NOMO-1 treated with dmso at 0.1 percent for 144 hours (cell line): ENCODE measurements around the gene CCR5AS.
"Not testable (repeated sequence)": the region's sequence is repeated elsewhere in the genome, so short reads cannot be mapped to it uniquely, and the experiment has no call there.

Source experiments
- DNase-seq: peaks from one replicate; lab custom pipeline; 2025; ENCODE audit not compliant: unreplicated experiment; lab: John Stamatoyannopoulos, UW

Gene CCR5AS

DNA sequence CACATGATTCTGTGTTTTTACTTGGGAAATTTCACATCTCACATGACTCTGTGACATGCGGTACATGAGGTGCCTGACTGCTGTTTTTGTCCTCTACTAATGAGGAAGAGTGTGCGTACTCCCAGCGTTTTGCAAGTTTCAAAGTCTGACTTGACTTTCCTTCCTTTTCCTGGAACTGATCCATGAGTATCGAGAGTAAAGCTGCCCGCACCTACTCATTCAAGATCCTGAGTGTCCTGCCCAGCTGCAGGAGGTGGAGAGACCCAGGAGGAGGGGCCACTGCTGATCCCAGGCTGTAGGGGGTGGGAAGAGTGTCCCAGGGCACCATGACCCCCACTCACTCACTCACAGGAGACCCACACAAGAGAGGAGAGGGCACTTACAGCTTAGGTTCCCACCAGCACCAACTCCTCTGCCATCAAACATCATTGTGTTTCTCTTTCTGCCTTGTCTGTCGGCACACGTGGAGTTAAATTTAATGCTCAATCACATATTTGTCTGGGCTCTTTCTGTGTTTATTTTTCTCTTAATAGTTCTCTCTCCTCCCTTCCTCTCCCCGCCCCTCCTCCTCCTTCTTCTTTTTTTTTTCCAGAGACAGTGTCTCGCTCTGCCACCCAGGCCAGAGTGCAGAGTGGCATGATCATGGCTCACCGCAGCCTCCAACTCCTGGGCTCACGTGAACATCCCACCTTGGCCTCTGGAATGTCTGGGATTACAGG is 1.4 kb downstream of the CCR5AS start:
- DNase-seq = no peak

DNA sequence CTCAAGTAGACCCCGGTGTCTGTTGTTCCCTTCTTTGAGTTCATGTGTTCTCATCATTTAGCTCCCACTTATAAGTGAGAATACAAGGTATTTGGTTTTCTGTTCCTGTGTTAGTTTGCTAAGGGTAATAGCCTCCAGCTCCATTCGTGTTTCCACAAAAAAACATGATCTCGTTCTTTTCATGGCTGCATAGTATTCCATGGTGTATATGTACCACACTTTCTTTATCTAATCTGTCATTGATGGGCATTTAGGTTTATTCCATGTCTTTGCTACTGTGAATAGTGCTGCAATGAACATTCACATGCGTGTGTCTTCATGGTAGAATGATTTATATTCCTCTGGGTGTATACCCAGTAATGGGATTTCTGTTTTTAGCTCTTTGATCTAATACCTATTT is 4.0 kb downstream of the CCR5AS start:
- DNase-seq = not testable (repeated sequence)

DNA sequence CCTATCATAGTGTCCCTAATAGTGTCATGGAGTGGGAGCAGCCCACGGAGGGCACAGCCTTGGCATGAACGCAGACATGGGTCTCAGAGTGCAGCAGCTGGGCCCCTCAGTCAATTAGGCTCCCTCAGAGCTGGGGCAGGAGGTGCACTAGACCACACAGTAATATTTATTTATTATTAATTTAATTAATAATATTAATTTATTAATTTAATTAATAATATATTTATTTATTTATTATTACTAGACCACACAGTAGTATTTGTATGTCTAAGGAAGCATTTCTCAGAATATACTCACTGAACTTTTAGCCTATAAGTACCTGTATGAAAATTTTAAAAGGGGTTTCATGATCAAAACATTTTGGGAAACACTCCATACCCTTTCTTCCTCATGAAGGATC is 5.3 kb downstream of the CCR5AS start:
- DNase-seq = no peak

DNA sequence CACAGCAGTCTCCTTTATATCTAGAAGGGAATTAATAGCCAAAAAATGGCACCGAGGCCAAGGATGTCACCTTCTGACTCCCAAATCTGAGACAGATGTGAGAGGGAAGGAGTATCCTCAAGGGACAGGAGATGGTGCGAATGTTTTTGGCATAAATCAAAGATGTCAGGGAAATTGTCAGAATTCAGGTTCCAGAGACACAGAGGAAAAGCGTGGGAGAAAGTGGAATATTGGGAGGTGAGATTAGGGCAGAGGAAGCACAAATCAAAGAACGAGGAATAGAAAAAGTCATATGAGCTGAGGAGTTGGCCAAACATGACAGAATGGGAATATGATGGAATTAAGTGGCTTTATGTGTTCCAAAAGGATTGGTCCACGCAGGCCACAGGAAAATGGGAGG is 6.0 kb downstream of the CCR5AS start:
- DNase-seq = no peak

DNA sequence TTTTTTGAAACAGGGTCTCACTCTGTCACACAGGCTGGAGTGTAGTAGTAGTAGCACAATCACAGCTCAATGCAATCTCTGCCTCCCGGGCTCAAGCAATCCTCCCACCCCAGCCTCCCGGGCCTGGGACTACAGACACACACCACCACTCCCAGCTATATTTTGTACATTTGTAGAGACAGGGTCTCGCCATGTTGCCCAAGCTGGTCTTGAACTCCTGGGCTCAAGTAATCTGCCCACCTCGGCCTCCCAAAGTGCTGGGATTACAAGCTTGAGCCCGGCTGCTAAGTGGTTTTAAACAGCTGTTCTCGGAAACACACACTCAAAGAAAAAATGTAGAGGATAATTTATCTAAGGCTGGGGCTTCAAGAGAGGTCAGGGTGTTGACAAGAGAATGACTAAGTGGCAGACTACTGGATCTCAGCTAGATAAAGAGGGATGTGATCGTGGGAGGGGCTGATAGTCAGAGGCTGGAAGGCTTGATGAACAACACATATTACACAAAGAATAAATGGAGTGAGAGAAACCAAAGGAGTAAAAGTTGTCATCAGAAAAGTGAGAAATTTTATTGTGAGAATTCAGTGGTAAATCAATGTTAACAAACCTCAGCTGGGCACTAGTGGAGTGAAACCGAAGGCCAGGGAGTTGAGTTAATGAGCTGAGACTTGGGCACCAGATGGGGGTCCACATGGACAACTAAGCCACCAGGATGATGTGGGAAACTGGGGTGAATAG is 6.7 kb downstream of the CCR5AS start:
- DNase-seq = no peak

DNA sequence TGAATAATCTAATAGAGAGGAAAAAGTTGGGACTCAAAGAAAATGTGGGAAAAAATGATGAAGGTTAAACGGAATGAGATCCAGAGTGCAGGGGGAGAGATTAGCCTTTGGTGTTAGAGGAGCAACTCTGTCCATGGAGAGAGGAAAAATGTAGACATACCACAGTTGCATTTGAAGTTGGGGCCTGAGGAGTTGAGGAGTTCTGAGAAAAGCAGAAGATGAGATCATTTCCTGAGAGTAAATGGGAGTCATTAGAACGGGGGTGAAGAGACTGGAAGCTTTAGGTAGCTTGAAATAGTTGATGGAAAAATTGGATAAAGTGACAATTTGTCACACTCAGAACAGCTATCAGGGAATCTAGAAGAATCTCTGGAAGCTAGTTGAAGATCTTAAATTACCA is 7.3 kb downstream of the CCR5AS start:
- DNase-seq = no peak

DNA sequence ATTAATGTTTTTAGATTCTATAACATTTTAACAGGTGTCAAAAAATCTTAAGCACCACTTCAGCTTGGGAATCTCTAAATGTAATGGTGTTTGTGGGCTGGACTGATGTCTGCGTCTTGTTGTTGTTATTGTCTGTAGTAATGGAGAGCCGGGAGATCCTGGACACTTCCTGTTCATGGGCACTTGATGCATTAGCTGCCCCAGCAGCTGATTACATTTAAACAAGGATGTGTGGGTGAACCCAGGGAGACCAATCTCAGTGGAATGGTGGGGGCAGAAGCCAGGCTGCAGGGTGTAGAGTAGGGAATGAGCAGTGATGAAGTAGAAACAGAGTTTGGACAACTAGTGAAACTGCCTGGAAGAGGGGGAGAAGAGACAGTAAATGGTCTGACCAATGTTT is 7.8 kb downstream of the CCR5AS start:
- DNase-seq = no peak

DNA sequence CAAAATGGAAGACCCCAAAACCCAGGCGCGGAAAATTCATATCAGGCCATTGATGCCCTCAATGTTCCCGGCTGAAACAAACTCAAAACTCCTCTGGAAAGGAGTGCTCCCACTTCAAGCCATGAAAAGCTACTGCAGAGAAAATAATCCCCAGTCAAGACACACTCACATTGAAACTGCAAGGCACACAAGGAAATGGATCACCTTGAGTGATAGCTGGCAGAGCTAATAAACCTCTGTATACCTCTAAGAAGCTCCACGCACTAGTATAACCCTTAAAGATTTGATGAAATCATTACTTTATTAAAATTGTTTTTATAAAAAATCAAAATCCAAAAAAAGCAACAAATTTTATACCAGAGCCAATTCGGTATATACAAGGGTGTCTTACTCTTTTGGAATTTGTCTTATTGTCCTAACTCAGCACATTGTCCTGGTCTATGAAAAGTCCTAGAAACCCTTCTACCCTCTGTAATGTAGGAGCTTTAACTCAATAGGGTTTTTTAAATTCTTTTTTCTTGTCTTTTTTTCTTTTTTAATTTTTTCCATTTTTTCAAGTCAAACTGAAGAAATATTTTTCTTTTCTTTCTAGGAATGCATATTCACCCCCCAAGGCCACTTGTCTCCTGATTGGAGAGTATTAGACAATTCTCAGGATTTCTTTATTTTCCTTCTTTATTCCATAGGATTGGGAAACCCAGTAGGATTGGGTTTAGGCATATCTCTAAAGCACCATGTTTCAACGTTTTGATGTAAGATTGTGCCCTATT is 8.5 kb downstream of the CCR5AS start:
- DNase-seq = no peak

DNA sequence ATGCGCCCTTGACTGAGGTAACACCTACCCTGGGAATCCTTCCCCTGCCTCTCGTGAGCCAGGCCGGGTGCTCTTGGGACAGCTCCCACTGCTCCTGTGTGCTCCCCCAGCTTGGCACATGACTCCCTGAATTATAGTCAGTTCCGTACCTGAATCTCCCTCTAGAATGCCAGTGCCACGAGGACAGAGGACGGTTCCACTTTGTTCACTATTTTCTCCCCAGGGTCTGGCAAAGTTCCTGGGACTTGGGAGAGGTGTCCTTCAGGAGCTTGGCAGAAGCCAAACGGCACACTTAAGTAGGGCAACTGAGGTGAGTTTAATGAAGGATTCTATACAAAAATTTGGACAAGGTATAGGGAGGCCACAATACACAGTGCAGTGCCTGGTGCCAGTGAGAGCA is 9.8 kb downstream of the CCR5AS start:
- DNase-seq = no peak

DNA sequence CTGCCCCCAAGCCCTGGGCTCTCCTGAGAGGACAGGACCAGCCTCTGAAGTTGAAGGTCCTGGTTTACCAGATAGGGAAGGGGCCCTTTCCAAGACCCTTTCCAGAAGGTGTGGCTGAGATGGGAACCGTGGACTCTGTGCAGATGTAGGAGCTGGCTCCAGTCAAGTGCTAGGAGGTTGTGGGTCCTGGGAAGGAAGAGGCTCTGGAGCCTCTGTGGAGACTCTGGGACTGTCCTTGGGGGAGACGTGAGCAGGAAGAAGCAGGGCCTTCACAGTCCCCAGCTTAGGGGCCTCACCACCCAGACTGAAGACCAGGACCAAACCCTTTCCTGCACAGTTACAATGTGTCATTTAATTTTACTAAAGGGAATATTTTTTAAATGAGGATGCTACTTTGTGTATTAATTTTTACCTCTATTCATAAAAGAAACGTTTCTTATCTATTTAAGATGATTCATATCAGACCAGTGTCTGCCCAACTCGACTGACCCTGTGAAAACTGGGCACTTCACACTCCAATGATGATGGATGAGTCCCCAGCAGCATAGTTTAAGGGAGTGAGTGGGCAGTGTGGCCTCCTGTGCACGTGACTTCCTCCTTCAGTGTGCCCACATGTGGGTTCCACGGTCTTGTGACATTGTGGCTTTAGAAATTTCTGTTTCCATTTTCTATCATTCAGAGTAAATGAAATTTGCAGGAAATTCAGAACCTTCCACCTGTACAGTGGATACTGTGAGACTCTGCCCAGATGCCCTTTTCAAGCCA is 10.9 kb downstream of the CCR5AS start:
- peak; percentile 19 for DNase-seq

DNA sequence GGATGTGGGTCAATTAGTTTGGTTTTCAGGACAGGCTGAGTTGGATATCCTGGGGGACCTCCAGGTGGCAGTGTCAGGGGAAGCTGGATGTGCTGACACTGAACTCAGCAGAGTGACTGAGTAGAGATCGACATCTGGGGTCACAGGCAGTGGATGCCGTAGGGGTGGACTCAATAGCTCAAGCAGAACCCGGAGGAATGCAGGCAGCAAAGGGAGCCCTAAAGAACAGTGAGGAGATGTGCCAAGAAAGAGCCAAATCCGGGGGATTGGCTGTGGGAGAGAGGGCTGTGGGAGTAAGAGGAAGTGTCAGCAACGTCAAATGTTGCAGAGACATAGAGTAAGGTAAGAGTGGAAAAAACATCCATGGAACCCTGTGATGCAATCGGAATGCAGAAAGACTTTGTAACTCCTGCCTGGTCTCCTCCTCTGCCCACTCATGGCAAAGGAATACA is 11.6 kb downstream of the CCR5AS start:
- no peak for DNase-seq

DNA sequence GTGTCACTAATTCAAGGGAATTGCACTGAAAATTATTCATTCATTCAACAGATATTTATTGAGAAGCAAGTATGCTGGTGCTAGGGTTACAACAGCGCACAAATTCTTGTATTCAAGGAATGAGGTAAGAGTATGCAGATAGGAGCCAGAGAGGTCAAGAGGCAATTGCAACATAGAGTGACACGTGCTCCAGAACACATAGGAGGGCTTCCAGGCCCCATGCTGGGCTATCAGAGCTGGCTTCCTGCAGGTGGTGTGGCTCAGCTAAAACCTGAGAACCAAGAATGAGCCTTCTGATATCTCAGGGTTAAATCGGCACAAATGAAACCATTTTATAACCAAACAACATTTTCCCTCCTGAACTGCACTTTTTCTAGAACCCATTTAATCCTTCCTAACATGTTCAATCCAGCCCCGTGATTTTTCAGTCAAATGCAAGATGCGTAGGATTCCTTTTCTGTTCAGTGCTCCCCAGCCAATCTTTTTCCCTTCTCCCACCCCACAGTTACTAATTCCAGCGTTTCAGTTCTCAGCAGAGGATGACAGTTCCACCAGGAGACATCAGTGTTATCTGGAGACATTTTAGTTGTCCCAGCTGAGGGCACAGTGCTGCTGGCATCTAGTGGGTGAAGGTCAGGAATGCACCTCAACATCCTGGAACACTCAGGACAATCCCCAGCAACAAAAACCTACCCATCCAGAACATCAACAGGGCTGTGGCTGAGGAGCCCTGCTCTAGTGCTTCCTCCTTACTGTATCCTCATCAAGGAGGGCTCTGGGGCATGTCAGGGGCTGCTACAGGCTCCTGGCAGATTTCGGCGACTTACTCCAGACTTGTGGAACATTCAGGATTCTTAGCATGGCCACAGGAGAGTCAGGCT is 13.1 kb downstream of the CCR5AS start:
- peak; percentile 76 for DNase-seq

DNA sequence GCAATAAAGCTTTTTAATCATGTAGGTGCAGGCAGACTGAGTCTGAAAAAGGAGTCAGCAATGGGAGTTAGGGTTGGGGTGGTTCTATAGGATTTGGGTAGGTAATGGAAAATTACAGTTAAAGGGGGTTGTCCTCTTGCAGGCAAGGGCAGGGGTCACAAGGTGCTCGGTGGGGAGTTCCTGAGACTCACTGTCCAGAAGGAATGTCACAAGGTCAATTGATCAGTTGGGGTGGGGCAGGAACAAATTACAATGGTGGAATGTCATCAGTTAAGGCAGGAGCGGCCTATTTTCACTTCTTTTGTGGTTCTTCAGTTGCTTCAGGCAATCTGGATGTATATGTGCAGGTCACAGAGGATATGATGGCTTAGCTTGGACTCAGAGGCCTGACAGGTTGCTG is 13.9 kb downstream of the CCR5AS start:
- DNase-seq = no peak

DNA sequence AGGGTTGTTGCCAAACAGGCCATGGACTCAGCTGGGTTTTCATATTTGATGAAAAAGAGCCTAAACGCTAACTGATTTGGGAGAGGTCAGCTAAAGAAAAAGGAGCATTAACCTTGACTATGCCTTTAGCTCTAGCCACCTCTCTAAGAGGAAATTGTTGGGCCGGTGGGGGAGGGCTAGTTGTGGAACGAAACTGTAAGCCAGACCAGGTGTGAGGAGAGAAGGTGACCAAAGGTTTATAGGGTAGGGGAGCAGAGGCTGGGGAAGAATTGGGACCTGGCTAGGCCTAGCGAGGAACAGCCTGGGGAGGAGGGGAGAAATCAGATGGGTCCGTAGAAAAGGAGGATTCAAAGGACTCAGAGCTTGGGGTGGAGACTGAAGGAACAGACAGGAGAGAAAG is 15.3 kb downstream of the CCR5AS start:
- DNase-seq = not testable (repeated sequence)

DNA sequence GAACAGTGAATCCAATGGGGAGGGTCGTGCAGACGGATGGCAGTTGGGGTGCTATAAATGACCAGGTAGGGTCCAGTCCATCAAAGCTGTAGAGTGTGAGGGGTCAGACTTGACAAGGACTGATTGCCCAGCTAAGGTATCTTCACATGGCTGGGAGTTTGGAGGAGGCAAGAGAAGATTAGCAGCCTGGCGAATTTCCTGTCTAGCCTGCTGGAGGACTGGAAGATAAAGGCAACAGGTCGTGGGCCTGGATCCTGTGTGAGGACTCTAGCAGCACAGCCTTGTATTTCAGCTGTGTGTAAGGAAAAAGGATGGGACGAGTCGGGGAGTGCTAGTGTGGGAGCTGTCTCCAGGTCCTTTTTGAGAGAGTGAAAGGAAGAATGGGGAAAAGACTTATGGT is 17.6 kb downstream of the CCR5AS start:
- no peak for DNase-seq

DNA sequence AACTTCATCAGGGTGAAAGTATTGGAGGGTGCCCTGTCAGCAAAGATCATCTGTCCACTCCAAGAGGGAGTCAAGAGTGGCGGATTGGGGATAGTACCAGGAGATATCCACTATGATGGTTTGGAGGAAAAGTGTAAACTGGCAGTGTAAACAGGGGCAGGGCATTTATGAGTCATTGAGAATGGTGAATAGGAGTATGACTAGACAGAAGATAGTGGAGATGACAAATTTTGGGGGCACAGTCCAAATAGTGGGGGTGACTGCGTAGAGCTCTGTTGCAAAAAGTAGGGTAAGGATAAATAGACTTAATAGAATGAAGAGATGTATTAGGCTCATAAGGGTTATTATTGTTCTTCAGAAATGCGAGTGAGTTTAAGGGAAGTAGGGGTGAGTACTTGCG is 18.0 kb downstream of the CCR5AS start:
- DNase-seq = not testable (repeated sequence)

DNA sequence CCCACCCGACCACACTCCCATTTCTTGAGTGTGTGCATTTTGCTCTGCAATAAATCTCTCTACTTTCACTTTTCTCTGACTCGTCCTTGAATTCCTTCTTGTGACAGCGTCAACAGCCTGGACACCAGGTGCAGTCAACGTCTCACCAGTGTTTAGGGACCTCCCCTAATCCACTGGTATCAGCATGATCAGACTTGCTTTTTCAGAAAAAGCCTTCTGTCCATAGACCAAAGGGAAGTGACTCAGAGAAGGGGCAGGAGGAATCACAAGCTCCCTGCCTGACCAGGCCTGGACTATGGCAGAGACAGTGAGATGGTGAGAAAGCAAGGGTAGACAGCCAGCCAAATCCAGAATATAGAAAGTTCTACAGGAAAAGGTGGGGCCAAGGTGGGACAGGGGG is 20.7 kb downstream of the CCR5AS start:
- peak; percentile 54 for DNase-seq

DNA sequence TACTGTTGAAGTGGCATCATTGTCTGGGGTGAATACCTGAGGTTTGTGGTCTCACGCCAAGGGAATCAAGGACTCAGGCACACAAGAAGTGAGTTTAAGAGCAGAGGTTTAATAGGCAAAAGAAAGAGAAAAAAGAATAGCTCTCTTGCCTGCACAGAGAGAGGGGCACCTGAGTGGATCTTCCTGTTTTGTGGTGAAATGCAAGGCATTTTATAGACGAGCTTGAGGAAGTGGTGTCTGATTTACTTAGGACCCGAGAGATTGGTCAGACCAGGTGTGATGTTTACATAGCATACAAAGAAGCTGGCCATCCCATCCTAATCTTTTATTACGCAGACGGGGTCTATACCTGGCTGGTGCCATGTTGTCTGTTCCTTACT is 22.9 kb downstream of the CCR5AS start:
- DNase-seq = peak; percentile 39

DNA sequence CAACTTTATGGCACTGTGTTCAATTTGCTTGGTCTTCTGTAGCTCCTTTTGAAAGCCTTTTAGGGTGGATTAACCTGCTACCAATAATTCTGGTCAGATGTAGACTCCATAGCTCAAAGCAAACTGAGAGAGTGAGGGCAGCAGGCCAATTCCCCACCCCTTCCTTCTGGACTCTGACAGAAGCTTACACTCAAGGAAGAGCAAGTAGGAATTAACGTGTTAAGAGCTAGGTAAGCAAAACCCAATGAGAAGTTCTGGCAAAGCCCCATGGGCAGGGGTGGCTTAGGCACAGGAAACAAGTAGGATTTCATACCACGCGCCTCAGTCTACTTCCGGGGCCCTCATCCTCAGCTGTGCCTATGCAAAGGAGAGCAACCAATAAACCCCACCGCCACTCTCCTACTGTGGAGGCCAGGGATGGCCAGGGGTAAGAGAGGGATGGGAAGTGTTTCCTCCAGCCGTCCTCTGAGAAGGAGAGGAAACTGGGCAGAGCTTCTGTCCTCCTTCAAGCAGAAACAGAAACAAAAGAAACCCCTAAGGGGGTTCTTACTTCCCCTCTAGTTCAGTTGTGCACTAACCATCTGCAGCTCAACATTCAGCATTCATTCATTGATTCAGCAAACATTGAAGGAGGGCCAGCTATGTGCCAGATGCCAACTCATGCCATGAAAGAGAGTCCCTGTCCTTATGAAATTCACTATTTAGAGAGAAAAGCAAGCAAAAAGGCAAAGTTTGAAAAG is 23.5 kb downstream of the CCR5AS start:
- no peak for DNase-seq

DNA sequence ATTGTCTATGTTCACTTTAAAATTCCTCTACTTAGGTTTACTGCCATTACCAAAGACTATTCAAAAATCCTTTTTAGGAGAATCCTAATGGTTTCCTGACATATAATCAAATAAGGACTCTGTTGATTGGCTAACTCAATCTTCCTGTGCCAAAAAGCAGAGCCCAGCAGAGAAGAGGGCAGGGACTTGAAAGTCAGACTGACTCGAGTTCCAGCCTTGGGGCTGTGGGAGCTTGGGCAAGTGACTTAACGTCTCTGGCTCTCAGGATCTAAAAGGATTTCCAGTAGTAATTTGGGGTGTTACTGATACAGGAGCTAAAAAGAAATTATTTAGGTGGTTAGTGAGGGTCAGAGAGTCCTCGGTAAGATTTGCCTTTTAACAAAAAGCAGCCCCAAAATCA is 25.2 kb downstream of the CCR5AS start:
- no peak for DNase-seq
